ENCODE results near the gene KLF9. TPM values are rescaled to one million over a fixed set of nuclear protein-coding genes. Genes with fewer than 3 reads are reported as not detected.

The KLF9 gene
- total and polyA plus RNA-seq, 2 donors (not counting 3 experiments of a cell fraction or from before 2014, with no cell fraction given) = 7.3 to 17.2 TPM

DNA sequence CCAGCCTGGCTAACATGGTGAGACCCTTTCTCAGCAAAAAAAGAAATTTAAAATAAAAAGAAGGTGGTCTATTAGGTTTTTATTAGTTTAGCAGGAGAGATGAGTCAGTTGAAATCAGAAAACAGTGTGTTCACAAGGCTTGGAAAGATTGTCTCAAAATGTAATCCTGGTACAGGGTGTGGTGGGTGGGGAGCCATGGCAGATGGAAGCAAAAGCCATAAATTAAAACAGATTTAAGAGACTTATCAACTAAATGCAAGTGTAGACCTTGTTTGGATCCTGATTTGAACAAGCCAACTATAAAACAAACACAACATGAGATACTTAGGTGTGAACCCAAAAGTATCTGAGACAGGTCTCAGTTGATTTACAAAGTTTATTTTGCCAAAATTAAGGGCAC, 42.8 kb upstream of the KLF9 start:
- ChIA-PET CTCF (interaction anchor here (0.8 kb wide), 1 partner anchor 10 kb away, joined by 3 read pairs; no protein-coding TSS in a partner anchor), POLR2A (no interaction called here)
- H3K4me3 ChIP-seq (replicated peaks in 1 of 3; ENCODE audit: insufficient read depth in 1 of 3, low read depth in 1 of 3, low read length in 3 of 3) = no peak overlapping the region
- no peak overlapping the region for H2AFZ ChIP-seq (ENCODE audit: low read depth, low read length)
- intact Hi-C loops (cut with micrococcal nuclease) = no loop called here
- H3K36me3 ChIP-seq (ENCODE audit: control insufficient read depth in 2 of 2, extremely low read depth in 1 of 2, insufficient read depth in 2 of 2, low read length in 2 of 2) = no peaks in the 10 kb centered on the region
- no peak overlapping the region for H3K27ac ChIP-seq (ENCODE audit: insufficient read depth, low read depth, low read length)
- no peak overlapping the region for H3K9ac ChIP-seq (replicated peaks; ENCODE audit: extremely low read depth, insufficient read depth, low read length)
- H3K79me2 ChIP-seq (ENCODE audit: control insufficient read depth, insufficient read depth, low read length) = no peaks in the 10 kb centered on the region
- H3K4me2 ChIP-seq (ENCODE audit: insufficient read depth, low read length) = no peak overlapping the region
- H3K9me3 ChIP-seq (replicated peaks; ENCODE audit: control insufficient read depth, insufficient read depth, low read length) = no peaks in the 10 kb centered on the region
- H4K20me1 ChIP-seq (replicated peaks; ENCODE audit: control insufficient read depth, extremely low read depth, insufficient read depth, low read length) = no peaks in the 10 kb centered on the region
- BruUV-seq (replicated peaks) = no TSS peak
- H3K4me1 ChIP-seq (ENCODE audit: control insufficient read depth, extremely low read depth, insufficient read depth, low read length) = no peaks in the 10 kb centered on the region
- dilution Hi-C loops (cut with MboI; ENCODE audit: extremely low pct_ligation_motif_present, low sequenced_read_pairs) = no loop called here
- no peaks in the 10 kb centered on the region for H3K27me3 ChIP-seq (ENCODE audit: control insufficient read depth in 2 of 2, insufficient read depth in 2 of 2, low read length in 2 of 2)
- DNase-seq (ENCODE audit: low read depth, low spot score) (no peak), FAIRE-seq (no peak)
- TF ChIP-seq, protein P1, sequence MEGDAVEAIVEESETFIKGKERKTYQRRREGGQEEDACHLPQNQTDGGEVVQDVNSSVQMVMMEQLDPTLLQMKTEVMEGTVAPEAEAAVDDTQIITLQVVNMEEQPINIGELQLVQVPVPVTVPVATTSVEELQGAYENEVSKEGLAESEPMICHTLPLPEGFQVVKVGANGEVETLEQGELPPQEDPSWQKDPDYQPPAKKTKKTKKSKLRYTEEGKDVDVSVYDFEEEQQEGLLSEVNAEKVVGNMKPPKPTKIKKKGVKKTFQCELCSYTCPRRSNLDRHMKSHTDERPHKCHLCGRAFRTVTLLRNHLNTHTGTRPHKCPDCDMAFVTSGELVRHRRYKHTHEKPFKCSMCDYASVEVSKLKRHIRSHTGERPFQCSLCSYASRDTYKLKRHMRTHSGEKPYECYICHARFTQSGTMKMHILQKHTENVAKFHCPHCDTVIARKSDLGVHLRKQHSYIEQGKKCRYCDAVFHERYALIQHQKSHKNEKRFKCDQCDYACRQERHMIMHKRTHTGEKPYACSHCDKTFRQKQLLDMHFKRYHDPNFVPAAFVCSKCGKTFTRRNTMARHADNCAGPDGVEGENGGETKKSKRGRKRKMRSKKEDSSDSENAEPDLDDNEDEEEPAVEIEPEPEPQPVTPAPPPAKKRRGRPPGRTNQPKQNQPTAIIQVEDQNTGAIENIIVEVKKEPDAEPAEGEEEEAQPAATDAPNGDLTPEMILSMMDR (IDR thresholded peaks at IDR 0.05; ENCODE audit: extremely low read depth in 1 of 2, insufficient read depth in 1 of 2, low read depth in 1 of 2, low read length in 2 of 2) = no peak
- TF ChIP-seq EZH2 (IDR thresholded peaks at IDR 0.05; ENCODE audit: borderline replicate concordance, low read depth, low read length, severe bottlenecking) (no peak), POLR2A (IDR thresholded peaks at IDR 0.05; ENCODE audit: low read depth, low read length) (no peak), POLR2AphosphoS5 (IDR thresholded peaks at IDR 0.05; ENCODE audit: insufficient read depth, low read depth, low read length) (no peak), MAX (IDR thresholded peaks at IDR 0.05; ENCODE audit: insufficient read depth, insufficient read length) (no peak), MYC (IDR thresholded peaks at IDR 0.05; ENCODE audit: low read depth, low read length) (no peak), FOS (IDR thresholded peaks at IDR 0.05; ENCODE audit: borderline replicate concordance, insufficient read depth, low read length) (no peak), GATA2 (IDR thresholded peaks at IDR 0.05; ENCODE audit: insufficient read depth, insufficient read length, low read depth, low read length) (no peak), JUN (IDR thresholded peaks at IDR 0.05; ENCODE audit: borderline replicate concordance, insufficient read depth, insufficient read length, low read depth) (no peak)
- no peaks in the 10 kb centered on the region for H3K9me1 ChIP-seq (replicated peaks; ENCODE audit: control insufficient read depth, extremely low read depth, insufficient read depth, low read length)
